ENCODE data around the gene NLK.
A peak's percentile ranks its signal among the peaks of the same experiment; 100 is the strongest.
"Not testable (repeated sequence)": the region's sequence is repeated elsewhere in the genome, so short reads cannot be mapped to it uniquely, and the experiment has no call there.

The NLK gene

DNA sequence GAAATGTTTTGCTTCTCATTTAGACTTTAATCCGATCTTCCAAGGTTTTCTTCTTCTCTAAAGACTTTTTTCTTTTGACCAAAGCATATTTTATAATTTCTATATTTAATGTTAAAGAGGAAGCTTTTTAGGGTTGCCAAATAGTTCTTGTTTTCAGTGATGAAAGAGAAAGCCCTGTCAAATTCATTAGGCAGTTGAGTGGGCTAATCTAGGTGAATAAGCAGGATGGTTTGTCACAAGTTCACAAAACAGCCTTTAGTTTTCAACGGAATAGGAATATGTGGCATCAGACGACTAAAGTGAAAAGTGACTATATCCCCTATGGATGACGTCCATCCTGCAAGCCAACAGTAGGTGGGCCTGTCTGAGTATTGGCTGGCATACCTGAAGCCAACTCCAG, 118.8 kb downstream of the NLK start:
- peak; percentile 18 to 40 for DNase-seq

DNA sequence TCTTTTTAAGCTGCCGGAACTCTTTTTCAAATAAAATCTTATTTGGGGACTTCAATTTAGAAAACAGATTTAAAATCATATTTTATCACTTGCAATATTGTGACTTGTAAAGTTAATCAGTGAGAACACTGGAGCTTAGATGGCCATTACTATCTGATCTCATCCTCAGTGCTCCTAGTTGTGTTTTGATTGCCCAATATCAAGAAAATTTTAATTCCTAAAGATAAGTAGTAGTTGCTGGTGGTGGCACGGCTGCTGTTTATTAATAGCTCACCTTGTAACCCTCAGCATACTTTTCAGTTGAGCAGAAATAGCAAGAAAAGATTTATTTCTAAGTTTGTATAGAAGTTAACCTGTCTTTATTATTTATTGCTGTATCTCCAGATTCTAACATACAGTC, 124.0 kb downstream of the NLK start:
- DNase-seq, result no peak

DNA sequence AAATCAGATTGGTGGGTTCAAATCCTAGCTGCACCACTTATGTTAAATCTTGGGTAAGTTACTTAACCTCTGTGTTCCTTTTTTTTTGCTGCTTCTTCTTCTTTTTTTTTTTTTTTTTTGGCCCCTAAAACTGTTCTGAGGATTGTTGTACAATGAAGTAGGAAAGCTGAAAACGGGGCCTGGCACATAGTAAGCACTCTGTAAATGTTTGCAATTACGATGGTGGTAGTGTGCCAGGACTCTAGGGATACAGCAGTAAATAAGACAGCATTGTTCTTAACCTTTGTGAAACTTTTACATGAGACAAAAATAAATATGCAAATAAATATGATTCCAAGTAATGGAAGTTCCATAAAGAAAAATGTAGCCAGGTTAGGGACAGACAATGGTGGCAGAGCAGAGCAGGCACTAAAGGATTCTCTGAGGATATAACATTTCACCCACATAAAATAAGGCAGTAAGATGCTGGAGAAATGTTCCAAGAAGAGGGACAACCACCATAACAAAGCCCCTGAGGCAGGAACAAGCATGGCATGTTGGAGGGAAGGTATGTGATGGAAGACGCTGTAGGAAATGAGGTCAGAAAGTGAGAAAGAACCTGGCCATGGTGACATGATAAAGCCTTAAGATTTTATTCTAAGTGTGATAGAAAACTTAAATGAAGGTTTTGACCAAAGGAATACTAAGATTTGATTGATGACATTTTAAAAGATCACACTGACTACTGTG, 127.3 kb downstream of the NLK start:
- no peak for DNase-seq

DNA sequence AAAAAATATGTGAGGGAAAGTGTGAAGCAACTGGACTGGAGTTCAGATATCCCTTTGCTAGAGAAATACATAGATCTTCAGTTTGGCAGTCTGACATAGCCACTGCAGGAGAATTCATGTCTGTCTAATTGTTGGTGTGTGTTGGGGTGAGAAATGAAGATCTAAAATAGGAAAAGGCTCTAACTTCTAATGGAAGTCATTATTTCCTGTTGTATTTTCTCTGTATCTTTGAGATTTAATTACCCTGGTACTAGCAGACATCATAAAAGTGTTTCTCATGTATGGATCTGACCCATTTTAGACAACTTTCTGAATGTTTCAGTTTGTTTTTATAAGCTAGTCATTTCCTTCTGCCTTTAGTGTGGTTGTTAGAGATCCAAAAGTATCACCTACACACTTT, 128.3 kb downstream of the NLK start:
- DNase-seq, result no peak

DNA sequence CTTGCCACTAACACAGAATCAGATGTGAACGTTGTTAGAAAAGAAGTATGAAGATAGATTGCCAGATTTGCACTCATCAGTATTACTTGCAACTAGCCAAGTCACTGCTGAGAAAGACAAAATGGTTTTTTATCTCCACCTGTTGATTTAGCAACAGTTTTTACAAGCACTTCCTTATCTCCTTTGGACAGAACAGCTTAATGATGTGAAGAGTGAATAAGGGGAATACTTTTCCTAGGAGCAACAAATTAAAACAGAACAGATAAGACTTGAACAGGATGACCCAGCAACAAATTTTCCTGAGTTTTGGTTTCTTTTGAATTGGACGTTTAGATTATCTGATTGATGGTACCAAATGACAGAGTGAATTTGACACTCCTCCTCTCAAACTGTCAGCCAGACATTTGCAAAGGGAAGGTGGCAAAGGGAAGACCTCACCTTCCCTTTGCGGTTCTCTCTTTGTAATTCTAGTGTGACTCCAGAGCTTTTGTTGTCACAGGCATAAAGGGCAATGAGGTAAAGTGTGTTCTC, 130.6 kb downstream of the NLK start:
- no peak for DNase-seq

DNA sequence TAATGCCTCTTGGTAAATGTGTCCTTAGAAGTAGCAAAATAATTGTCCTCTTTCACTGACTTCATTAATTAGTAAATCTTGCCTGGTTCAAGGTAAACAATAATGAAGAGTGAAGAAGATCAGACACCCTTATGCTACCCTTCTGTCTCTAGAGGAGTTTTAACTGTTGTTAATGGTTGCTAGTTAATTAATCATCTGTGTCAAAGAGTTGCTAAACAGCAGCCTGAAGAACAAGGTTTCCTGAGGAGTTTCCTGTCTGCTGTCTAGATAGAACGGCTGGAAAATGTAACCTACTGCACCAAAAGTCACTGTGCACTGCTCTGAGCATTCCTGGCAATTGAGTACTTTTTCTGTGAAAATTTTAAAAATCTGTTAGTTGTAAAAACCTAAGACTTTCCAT, 131.3 kb downstream of the NLK start:
- DNase-seq, result no peak

DNA sequence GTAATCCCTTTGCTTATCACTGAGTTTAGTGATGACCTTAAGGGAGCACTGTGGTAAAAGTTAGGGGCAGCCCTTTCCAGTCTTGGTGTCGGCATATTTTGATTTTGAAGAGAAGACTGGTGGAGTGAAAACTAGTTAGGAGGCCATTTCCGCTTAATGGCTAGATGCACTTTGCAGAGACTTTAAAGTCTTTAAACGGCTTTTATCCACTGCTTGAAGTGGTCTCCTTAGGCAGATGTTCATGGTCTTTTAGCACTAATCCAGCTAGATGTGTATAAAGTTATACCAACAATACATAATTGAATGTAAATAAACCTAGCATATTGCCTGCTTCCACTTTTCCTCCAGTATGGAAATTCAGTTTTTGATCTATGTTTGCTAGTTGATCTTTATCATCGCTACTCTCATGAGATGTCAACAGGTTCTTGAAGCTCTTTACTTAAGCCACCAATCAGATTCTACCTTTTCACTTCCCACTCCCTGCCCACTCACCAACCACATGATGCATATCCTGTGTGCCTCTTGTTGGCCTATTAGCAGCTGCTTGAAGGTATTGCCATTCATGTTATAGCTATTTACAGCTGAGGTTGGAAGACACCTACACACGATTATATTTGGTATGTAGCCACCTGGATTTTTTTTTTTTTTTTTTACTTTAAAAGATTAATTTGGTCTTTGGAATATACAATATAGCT, 132.0 kb downstream of the NLK start:
- DNase-seq, result no peak

DNA sequence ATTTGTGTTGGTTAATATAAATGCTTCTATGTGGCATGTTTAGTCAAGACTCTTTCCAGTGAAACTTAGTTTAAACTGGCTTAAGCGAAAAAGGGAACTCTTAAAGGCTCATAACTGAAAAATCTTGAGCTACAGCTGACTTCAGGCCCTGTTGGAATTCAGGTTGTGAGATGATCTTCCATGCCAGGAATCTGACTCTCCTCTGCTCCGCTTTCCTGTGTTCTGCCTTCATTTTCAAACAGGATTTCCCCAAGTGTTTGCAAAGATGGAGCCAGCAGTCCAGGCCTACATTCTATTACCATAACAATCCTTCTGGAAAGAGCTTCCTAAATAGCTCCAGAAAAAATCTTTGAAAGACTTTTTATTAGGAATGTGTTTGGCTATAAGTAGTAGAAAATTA, 134.9 kb downstream of the NLK start:
- no peak for DNase-seq

DNA sequence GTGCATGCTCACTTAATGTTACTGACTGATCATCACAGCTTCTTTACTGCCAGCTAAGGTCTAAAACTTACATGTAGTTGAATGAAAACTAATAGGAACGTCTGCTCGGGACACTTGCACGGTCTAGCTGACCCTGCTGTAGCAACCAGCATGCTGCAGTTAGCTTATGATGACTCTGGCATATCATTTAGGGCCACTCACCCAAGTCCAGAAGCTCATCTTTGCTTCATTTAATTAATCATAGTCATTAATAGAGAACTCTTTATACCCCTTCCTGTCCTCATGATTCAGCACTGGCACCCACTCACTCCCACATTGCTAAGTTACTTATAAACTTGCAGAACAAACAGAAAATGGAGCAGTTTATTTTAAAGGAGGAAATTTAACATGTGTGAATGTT, 136.3 kb downstream of the NLK start:
- peak; percentile 32 to 41 for DNase-seq

DNA sequence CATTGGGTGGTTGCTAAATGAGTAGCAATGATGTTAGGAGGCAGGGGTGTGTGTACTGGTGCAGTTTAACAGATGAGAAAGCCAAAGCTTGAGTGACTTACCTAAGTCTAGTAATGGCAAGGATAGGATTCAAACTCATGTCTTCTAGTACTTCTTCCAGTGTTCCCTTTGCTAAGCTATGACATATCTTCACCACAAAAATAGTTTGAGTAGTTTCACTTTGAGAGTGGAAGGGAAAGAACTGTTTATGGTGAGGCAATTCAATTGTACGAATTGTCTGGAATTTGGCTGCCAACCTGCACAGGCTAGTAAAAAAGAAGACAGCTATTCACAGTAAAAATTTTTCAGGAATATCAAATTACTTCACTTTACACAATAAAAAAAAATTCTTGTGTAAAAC, 138.0 kb downstream of the NLK start:
- DNase-seq, result no peak

DNA sequence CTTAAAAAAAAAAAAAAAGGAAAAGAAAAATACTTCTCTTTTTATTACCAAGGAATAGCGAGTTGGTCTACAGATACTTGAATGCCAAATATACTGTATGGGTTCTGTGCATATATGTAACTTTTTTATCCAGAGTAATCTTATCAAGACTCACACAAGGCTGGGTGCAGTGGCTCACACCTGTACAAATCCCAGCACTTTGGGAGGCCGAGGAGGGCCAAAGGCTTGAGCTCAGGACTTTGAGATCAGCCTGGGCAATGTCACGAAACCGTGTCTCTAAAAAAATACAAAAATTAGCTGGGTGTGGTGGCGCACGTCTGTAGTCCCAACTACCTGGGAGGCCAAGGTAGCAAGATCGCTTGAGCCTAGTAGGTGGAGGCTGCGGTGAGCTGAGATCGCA, 139.1 kb downstream of the NLK start:
- DNase-seq, result no peak

DNA sequence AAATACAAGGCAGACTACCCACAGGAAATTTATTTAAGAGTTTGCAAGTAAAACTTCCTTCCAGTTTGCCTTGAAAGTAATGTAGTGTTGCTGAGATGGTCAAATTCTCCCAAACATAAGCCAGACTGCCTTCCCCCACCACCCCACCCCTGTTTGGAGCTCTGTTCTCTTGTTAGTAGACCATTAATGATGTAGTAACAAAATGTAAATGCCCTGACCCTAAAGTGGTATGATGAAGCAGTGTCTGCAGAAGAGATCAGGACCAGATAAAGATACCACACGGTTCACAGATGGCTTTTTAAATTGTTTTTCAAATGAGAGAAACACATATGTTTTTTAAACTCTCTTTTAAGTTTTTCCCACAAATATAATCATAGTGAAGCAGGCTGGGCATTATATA, 140.1 kb downstream of the NLK start:
- no peak for DNase-seq

DNA sequence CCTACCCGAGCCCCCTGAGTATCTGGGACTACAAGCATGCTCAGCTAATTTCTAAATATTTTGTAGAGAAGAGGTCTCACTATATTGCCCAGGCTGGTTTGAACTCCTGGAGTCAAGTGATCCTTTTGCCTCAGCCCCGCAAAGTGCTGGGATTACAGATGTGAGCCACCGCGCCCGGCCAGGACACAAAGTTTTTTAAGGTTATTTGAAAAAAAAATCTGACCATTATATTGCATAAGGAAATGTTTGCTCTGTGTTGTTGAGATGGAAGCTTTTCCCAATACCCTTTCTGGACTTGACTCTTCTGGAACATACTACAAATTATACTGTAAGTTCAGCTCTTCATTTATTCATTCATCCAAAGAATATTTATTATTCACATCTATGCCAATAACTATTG, 143.2 kb downstream of the NLK start:
- no peak for DNase-seq

DNA sequence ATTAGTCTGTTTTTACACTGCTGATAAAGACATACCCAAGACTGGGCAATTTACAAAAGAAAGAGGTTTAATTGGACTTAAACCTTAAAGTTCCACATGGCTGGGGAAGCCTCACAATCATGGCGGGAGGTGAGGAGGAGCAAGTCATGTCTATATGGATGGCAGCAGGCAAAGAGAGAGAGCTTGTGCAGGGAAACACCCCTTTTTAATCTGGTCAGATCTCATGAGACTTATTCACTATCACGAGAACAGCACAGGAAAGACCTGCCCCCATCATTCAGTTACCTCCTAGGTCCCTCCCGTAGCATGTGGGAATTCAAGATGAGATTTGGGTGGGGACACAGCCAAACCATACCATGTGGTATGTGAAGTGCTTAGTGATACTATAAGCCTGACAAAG, 144.0 kb downstream of the NLK start:
- not testable (repeated sequence) for DNase-seq

DNA sequence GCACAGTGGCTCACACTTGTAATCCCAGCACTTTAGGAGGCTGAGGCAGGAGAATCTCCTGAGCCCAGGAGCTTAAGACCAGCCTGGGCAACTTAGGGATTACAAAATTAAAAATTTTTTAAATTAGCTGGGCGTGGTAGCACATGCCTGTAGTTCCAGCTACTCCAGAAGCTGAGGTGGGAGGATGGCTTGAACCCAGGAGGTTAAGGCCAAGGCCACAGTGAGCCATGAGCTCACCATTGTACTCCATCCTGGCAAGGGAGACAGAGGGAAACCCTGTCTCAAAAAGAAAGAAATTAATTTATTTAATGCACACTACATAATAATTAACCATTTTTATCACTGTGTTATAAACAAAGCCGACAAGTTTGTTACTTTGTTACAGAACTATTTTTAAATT, 145.5 kb downstream of the NLK start:
- no peak for DNase-seq

DNA sequence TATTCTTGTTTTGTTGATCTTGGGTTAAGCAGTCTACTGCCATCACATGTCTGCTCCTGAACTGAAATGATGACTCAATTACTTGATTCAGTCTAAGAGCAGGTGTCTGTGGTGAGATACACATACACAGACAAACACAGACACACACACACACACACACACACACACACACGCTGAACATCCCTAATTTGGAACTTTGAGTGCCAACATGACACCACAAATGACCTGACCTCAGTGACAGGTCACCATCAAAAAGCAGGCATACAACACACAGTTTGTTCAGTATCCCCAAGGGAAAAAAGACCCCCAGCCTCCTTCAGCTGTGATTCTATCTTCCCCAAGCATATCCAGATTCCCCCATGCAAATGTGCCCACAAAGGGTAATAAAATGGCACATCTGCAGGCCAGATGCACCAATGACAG, 146.4 kb downstream of the NLK start:
- no peak for DNase-seq

DNA sequence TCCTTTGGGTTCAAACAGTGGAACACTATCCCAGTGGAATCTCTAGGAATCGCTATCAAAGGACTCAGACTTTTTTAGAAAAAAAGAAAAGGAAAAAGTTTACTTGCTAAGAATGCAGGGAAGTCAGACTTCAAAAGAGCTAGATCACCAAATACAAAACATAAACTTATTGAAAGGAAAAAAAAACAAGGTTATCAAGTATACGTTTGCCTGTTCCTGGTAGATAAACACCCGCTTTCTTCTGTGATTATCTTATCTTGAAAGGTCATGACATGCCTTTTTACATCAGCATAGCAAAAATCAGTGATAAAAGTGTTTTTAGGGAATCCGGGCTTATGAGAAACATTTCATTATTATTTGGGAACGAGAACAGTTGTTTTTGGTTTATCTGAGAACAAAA, 147.2 kb downstream of the NLK start:
- no peak for DNase-seq

DNA sequence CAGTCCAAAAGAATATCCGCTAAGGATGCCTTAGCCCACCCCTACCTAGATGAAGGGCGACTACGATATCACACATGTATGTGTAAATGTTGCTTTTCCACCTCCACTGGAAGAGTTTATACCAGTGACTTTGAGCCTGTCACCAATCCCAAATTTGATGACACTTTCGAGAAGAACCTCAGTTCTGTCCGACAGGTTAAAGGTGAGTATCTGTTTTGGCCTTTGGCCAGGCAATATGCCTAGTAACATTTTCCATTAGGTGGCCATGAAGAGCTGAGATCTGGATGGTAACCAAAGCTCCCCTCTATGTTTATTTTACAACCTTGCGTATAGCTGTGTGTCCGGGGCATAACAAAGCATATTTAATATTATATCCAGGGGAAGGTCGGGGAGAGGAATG, 148.5 kb downstream of the NLK start:
- no peak for DNase-seq

DNA sequence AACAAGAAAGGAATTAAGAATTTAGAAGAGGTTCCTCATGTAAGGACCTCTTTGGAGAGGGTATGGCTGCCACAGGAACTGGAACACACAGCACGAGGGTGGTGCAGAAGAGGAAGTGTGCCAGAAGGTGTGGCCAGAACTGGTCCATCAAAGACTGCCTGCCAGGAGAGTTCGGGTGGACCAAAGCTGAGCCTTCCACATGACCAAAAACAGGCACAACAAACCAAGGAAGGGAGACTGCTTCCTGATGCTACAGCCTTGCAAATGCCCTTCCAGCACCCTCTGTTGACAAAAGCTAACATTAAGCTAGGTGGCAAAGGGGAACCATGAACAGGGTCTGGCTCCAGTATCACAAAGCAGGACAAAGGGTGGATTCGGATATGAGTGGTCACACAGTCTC, 150.8 kb downstream of the NLK start:
- DNase-seq, result peak; percentile 36 to 42

DNA sequence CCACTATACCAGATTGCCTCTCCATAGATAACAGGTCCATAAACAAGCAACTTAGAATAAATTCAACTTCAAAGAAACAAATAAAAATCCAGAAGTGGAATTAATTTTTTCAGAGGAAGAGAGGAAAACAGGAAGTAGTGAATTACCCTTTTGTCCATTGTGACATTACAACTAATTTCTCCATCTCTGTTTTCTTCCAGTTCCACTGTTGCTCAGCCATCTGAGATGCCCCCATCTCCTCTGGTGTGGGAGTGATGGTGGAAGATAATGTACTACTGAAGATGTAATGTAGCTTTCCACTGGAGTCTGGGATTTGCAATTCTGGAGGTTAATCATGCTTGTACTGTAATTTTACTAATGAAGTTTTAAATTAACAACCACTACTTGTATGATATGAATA, 151.9 kb downstream of the NLK start:
- peak; percentile 60 to 64 for DNase-seq

DNA sequence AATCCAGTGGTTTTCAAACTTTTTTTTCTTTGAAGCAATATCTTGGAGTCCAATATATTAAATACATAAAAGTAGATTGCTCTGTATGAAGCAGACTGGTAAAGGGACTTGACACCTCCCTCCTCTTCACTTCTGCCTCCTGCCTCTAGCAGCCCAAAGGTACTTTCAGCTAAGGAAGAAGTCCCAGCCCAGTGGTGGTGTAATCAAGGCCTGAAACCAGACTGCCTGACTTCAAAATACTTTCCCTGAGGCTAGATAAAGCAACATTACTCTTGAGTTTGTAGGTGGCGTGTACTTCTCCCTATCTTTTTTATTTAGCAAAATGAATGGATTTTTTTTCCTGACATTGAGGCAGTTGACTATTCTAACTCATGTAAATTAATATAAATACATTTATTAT, 154.2 kb downstream of the NLK start:
- peak; percentile 18 to 40 for DNase-seq

DNA sequence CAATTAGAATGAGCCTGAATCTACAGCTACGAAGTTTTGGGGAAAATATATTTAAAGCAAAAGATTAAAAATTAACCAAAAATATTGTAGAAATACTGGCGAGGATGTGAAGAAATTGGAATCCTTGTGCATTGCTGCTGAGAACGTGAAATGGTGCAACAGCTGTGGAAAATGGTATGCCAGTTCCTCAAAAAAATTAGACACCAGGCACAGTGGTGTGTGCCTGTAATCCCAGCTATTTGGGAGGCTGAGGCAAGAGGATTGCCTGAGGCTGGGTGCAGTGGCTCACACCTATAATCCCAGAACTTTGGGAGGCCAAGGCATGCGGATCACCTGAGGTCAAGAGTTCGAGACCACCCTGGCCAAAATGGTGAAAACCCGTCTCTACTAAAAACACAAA, 156.6 kb downstream of the NLK start:
- no peak for DNase-seq

DNA sequence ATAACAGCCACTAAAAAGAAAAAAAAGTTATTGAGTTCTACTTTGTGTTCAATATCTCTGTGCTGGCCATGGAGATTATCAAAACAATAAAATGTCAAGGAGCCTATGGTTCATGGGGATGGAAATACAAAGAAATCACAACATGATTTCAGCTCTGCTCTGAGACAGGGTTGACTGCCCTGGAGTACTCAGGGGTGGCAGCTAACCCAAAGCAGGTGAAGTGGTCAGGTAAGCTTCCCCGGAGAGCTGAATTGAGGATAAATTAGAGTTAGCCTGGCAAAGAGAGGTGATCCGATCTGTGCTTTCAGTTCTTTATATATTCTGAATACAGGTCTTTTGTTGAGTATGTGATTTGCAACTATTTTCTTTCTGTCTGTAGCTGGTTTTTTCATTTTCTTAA, 157.3 kb downstream of the NLK start:
- DNase-seq, result no peak

DNA sequence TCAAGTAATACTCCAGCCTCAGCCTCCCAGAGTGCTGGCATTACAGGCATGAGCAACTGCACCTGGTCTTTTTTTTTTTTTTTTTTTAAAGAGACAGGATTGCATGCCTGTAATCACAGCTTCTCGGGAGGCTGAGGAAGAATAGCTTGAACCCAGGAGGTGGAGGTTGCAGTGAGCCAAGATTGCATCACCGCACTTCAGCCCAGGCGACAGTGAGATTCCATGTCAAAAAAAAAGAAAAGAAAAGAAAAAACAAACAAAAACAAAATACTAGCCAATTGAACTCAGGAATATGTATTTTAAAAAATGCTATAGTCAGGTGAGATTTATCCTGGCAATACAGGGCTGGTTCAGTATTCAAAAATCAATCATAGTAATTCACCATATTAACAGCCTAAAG, 158.8 kb downstream of the NLK start:
- no peak for DNase-seq

DNA sequence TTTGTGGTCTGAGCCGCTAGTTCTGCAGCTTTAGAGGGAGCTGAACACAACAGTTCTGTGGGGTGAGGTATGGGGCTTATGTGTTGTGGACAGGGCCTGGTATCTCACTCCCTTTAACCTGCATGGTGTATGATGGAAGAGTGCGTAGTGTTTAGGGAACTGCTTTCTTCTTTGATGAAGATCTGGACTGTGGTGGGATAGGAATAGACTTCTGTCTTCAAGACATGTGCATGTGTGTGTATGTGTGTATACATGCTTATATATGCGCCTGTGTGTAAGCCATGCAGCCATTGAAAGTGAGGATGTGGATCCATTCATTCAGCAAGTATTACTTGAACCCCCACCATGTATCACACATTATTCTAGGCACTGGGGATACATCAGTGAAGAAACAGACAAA, 161.8 kb downstream of the NLK start:
- DNase-seq, result no peak

Data from inflammatory macrophage treated with lipopolysaccharide for 1 hour (primary cell).